ENCODE measurements around the gene CDC27. TPM values are rescaled to one million over a fixed set of nuclear protein-coding genes. Genes with fewer than 3 reads are reported as not detected.

The CDC27 gene, protein sequence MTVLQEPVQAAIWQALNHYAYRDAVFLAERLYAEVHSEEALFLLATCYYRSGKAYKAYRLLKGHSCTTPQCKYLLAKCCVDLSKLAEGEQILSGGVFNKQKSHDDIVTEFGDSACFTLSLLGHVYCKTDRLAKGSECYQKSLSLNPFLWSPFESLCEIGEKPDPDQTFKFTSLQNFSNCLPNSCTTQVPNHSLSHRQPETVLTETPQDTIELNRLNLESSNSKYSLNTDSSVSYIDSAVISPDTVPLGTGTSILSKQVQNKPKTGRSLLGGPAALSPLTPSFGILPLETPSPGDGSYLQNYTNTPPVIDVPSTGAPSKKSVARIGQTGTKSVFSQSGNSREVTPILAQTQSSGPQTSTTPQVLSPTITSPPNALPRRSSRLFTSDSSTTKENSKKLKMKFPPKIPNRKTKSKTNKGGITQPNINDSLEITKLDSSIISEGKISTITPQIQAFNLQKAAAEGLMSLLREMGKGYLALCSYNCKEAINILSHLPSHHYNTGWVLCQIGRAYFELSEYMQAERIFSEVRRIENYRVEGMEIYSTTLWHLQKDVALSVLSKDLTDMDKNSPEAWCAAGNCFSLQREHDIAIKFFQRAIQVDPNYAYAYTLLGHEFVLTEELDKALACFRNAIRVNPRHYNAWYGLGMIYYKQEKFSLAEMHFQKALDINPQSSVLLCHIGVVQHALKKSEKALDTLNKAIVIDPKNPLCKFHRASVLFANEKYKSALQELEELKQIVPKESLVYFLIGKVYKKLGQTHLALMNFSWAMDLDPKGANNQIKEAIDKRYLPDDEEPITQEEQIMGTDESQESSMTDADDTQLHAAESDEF
- total RNA-seq = 61.1 and 75.3 TPM in 2 replicates

GRCh38 chr17:47188876-47189731 lies at the start of gene CDC27:
Gene CDC27 (minus strand): TSS chr17:47189295. CDS start chr17:47189172, 123 bp downstream.

DNA sequence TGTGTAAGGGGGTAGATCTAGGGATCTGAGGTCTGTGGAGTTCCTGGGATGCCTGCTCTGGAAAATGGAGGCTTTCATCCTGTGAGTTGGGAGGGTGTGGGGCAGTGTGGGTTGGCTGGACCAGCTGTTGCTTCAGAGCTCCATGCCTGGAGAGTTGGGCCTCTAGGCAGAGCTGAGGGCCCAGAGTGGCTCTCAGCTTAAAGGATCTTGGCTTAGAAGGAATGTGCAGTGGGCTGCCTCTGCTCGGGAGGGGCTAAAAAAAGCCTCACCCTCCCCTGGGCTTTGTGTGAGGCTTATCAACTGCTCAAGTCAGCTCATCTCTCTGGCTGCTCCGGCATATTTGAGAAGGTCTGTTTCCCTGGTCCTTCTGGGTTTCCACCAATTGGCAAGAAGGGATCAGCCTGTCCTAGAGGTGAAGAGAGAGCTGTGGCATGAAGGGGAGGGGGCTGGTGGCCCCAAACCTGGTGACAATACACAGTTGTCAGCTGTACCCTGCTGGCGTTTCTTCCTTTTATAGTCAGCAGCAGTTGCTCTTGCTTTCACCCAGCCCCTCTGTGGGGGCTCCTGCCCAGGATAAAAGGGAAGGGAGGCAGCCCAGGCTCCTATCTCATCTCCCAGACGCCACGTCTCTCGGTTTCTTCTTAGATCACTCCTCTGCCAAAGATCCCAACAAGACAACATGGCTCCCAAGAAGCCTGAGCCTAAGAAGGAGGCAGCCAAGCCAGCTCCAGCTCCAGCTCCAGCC lies 19.8 kb upstream of the CDC27 start, which contains the start of gene MYL4:
MYL4 (plus strand) TSS at position 605 of the 745 bp plus-strand sequence; CDS start at position 680, 75 bp downstream.

Other genes starting within 250 kb of the CDC27 start
- gene RPRML, start 210.0 kb downstream of the CDC27 start, total RNA-seq = not detected in 2 replicates
- gene MYL4, start 20.1 kb upstream of the CDC27 start, total RNA-seq = not detected in 2 replicates
- 4.4 and 7.5 TPM in 2 replicates for gene ITGB3, start 64.5 kb upstream of the CDC27 start, total RNA-seq
- 0.89 and 2.0 TPM in 2 replicates for gene EFCAB13, start 134.7 kb upstream of the CDC27 start, total RNA-seq